Activated CD4-positive, alpha-beta T cell treated with anti-CD3 and anti-CD28 coated beads, Interleukin-2, amount 10 ng/mL, durations not matched to agents 7 days and 5 days (primary cell): ENCODE results near the gene SYNDIG1. TPM values are rescaled to one million over a fixed set of nuclear protein-coding genes. Genes with fewer than 3 reads are reported as not detected.

Experiments used
- CTCF ChIA-PET: fragments of 350-600 bp; sonication (Branson Sonifier 250); formaldehyde crosslinking; loops from one replicate; lab custom pipeline; 2021; ENCODE audit warnings: antibody characterized with exemption; lab: Charles Lee
- POLR2A ChIA-PET: fragments of 350-600 bp; sonication (Branson Sonifier 250); formaldehyde crosslinking; loops from one replicate; lab custom pipeline; 2021; ENCODE audit warnings: antibody characterized with exemption; lab: Charles Lee
- DNase-seq: peaks from one replicate; pipeline ENCODE4 v3.0.0-alpha.2; 2020
- H3K27ac Mint-ChIP-seq: one replicate; pipeline ENCODE4 v1.8.0; 2021; ENCODE audit warnings: mild to moderate bottlenecking, moderate library complexity, mixed read lengths
- H3K27me3 Mint-ChIP-seq: one replicate; pipeline ENCODE4 v1.8.0; 2021; ENCODE audit warnings: mixed read lengths
- H3K36me3 Mint-ChIP-seq: one replicate; pipeline ENCODE4 v1.8.0; 2021; ENCODE audit warnings: low read depth, mixed read lengths
- H3K4me1 Mint-ChIP-seq: one replicate; pipeline ENCODE4 v1.8.0; 2021; ENCODE audit warnings: mixed read lengths
- H3K4me3 Mint-ChIP-seq: one replicate; pipeline ENCODE4 v1.8.0; 2021; ENCODE audit warnings: mild to moderate bottlenecking, moderate library complexity, mixed read lengths
- H3K9me3 Mint-ChIP-seq: one replicate; pipeline ENCODE4 v1.8.0; 2021; ENCODE audit warnings: mixed read lengths
- total RNA-seq, 2 experiments: library from RNA; stranded (reverse); gene quantifications; one replicate each; pipeline ENCODE4 v1.2.3, GENCODE V29; 2021

The SYNDIG1 gene
- total RNA-seq, 2 experiments from 2014 or later: not detected

GRCh38 chr20:24483435-24484080, 14.1 kb downstream of the SYNDIG1 start:
- POLR2A ChIA-PET: no interaction called here
- H3K4me3 Mint-ChIP-seq: no peak overlapping the region
- no peaks in the 10 kb centered on the region for H3K27me3 Mint-ChIP-seq
- DNase-seq: no peak
- peaks cover 3% of the 10 kb centered on the region for H3K4me1 Mint-ChIP-seq
- CTCF ChIA-PET: no interaction called here
- H3K36me3 Mint-ChIP-seq: no peaks in the 10 kb centered on the region
- no peak overlapping the region for H3K27ac Mint-ChIP-seq
- H3K9me3 Mint-ChIP-seq: no peaks in the 10 kb centered on the region

DNA sequence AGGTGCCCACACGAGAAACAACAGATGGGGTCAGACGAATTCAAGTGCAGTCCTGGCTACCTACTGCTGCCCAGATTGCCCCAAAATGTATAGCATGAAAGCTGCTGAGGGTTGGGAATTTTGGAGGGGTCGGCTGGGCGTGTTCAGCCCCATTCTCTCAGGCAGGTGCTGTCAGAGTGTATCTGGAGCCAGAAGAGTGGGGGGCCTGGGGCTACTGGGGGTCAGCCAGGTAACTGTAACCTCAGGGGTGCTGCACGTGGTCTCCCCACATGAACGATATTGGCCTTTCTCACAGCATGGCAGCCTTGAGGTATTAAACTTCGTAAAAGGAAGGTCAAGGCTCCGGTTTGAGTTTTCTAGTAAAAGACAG, 14.6 kb downstream of the SYNDIG1 start:
- Mint-ChIP-seq H3K27ac (no peak overlapping the region), H3K9me3 (no peaks in the 10 kb centered on the region), H3K4me1 (peaks cover 3% of the 10 kb centered on the region), H3K4me3 (no peak overlapping the region), H3K36me3 (no peaks in the 10 kb centered on the region), H3K27me3 (no peaks in the 10 kb centered on the region)
- no peak for DNase-seq
- POLR2A ChIA-PET: no interaction called here
- CTCF ChIA-PET: no interaction called here

- POLR2A ChIA-PET: interaction anchor here (0.6 kb wide), 1 partner anchor 357 kb away, joined by 3 read pairs; no protein-coding TSS in a partner anchor
These were observed 16.6 kb downstream of the SYNDIG1 start for GRCh38 chr20:24485981-24486380.

DNA sequence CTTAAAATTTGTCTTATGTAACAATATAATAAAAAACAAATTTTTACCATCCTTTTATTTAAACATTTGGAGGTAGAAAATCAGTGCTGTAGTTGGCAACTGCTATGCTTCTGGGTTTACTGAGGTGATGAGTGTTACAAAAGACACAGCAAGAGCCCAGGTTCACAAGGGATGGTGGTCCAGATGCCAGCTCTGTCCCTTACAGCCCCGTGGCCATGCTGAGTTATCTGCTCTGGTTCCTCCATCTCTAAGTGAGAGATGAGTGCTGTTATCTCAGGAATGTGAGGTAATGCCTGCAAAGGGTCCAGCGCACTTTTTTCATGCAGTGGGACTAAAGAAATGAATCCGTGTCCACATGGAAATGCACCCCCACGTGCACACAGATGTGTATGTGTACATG, 17.8 kb downstream of the SYNDIG1 start:
- H3K27me3 Mint-ChIP-seq: no peaks in the 10 kb centered on the region
- ChIA-PET CTCF (no interaction called here), POLR2A (no interaction called here)
- H3K4me1 Mint-ChIP-seq: peaks cover 3% of the 10 kb centered on the region
- DNase-seq: no peak
- no peaks in the 10 kb centered on the region for H3K36me3 Mint-ChIP-seq
- H3K27ac Mint-ChIP-seq: no peak overlapping the region
- H3K4me3 Mint-ChIP-seq: no peak overlapping the region
- no peaks in the 10 kb centered on the region for H3K9me3 Mint-ChIP-seq

More at GRCh38 chr20:24485981-24486380, 16.6 kb downstream of the SYNDIG1 start:
- H3K4me3 Mint-ChIP-seq: no peak overlapping the region
- peaks cover 3% of the 10 kb centered on the region for H3K4me1 Mint-ChIP-seq
- no peaks in the 10 kb centered on the region for H3K27me3 Mint-ChIP-seq
- CTCF ChIA-PET: no interaction called here
- no peaks in the 10 kb centered on the region for H3K9me3 Mint-ChIP-seq
- no peaks in the 10 kb centered on the region for H3K36me3 Mint-ChIP-seq
- no peak overlapping the region for H3K27ac Mint-ChIP-seq
- DNase-seq: no peak

GRCh38 chr20:24487648-24488047, 18.2 kb downstream of the SYNDIG1 start:
- H3K4me3 Mint-ChIP-seq: no peak overlapping the region
- H3K27ac Mint-ChIP-seq: no peak overlapping the region
- no peaks in the 10 kb centered on the region for H3K9me3 Mint-ChIP-seq
- H3K27me3 Mint-ChIP-seq: no peaks in the 10 kb centered on the region
- H3K4me1 Mint-ChIP-seq: peaks cover 3% of the 10 kb centered on the region
- DNase-seq: no peak
- H3K36me3 Mint-ChIP-seq: no peaks in the 10 kb centered on the region
- ChIA-PET CTCF (no interaction called here), POLR2A (no interaction called here)

- POLR2A ChIA-PET: no interaction called here
- H3K4me1 Mint-ChIP-seq: peaks cover 3% of the 10 kb centered on the region
- no peaks in the 10 kb centered on the region for H3K9me3 Mint-ChIP-seq
These were observed 18.8 kb downstream of the SYNDIG1 start for GRCh38 chr20:24488064-24488799.

GRCh38 chr20:24488800-24489175, 19.4 kb downstream of the SYNDIG1 start:
- H3K27ac Mint-ChIP-seq: no peak overlapping the region
- DNase-seq: no peak
- H3K4me1 Mint-ChIP-seq: peaks cover 3% of the 10 kb centered on the region
- no peaks in the 10 kb centered on the region for H3K36me3 Mint-ChIP-seq
- H3K27me3 Mint-ChIP-seq: no peaks in the 10 kb centered on the region
- CTCF ChIA-PET: no interaction called here
- POLR2A ChIA-PET: no interaction called here
- no peaks in the 10 kb centered on the region for H3K9me3 Mint-ChIP-seq
- H3K4me3 Mint-ChIP-seq: no peak overlapping the region

More at GRCh38 chr20:24488064-24488799, 18.8 kb downstream of the SYNDIG1 start:
- H3K27ac Mint-ChIP-seq: no peak overlapping the region
- H3K27me3 Mint-ChIP-seq: no peaks in the 10 kb centered on the region
- CTCF ChIA-PET: no interaction called here
- no peak overlapping the region for H3K4me3 Mint-ChIP-seq
- no peaks in the 10 kb centered on the region for H3K36me3 Mint-ChIP-seq
- DNase-seq: no peak

DNA sequence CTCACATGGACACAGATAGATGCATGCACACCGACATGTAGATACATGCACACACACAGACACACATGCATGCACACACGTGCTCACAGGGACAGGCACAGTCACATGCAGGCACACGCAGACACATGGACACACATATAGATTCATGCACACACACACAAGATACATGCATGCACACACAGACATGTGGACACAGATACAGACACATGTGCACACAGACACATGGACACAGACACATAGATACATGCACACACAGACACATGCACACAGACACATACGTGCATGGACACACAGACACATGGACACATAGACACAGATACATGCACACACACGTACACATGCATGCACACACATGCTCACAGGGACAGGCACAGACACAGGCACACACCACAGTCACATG, 19.8 kb downstream of the SYNDIG1 start:
- DNase-seq: no peak
- H3K27ac Mint-ChIP-seq: no peak overlapping the region
- H3K36me3 Mint-ChIP-seq: no peaks in the 10 kb centered on the region
- no peak overlapping the region for H3K4me3 Mint-ChIP-seq
- H3K9me3 Mint-ChIP-seq: no peaks in the 10 kb centered on the region
- POLR2A ChIA-PET: no interaction called here
- H3K4me1 Mint-ChIP-seq: peaks cover 3% of the 10 kb centered on the region
- no peaks in the 10 kb centered on the region for H3K27me3 Mint-ChIP-seq
- CTCF ChIA-PET: no interaction called here

DNA sequence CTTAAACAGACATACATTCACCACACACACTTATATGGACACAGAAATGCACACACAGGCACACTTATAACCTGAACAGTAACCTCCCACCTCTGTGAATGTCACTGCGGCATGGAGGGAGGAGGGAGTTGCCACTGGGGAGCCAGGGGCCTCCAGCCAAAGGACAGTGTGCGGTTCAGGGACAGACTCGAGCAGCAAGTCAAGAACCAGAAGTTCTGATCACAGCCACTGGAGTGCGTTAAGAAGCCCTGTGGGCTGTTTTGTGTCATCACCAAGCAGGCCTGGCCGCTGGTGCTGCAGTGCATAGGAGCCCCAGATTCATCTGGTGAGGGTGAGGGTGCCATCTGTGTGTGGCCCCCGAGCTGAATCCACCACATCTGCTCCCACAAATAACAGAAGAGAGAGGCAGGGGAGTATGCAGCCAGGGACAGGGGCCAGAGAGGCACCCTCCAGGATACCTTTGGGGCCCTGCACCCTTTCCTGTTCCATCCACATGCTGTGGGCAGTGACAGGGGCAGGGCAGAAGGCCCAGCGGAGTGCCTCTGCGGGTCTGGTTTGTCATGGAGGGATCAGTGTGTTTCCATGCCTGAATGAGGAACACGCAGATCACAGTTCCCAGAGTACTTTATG, 20.3 kb downstream of the SYNDIG1 start:
- Mint-ChIP-seq H3K27me3 (no peaks in the 10 kb centered on the region), H3K4me1 (peaks cover 3% of the 10 kb centered on the region), H3K9me3 (no peaks in the 10 kb centered on the region), H3K27ac (no peak overlapping the region), H3K36me3 (no peaks in the 10 kb centered on the region), H3K4me3 (no peak overlapping the region)
- ChIA-PET CTCF (no interaction called here), POLR2A (no interaction called here)
- DNase-seq: no peak

DNA sequence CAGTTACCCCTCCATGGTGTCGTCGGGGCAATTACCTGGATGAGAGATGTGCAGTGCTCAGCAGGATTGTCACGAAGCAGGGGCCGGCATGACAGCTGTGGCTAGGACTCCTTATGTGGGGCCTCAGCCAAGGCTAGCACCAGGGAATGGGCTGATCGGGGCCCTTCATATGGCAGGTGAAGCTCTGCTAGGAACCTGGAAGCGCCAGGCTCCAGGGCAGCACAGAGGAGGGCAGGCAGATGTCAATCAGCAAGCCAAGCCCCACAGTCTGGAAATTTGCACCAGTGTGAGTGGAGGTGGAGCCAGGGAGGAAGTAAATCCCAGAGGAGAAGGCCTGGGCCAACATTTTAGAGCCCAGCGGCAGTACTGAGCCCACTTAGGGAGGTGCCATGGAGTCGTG, 21.2 kb downstream of the SYNDIG1 start:
- Mint-ChIP-seq H3K9me3 (no peaks in the 10 kb centered on the region), H3K4me3 (no peak overlapping the region), H3K27ac (no peak overlapping the region), H3K27me3 (no peaks in the 10 kb centered on the region), H3K4me1 (peaks cover 3% of the 10 kb centered on the region), H3K36me3 (no peaks in the 10 kb centered on the region)
- ChIA-PET POLR2A (no interaction called here), CTCF (no interaction called here)
- DNase-seq: no peak

DNA sequence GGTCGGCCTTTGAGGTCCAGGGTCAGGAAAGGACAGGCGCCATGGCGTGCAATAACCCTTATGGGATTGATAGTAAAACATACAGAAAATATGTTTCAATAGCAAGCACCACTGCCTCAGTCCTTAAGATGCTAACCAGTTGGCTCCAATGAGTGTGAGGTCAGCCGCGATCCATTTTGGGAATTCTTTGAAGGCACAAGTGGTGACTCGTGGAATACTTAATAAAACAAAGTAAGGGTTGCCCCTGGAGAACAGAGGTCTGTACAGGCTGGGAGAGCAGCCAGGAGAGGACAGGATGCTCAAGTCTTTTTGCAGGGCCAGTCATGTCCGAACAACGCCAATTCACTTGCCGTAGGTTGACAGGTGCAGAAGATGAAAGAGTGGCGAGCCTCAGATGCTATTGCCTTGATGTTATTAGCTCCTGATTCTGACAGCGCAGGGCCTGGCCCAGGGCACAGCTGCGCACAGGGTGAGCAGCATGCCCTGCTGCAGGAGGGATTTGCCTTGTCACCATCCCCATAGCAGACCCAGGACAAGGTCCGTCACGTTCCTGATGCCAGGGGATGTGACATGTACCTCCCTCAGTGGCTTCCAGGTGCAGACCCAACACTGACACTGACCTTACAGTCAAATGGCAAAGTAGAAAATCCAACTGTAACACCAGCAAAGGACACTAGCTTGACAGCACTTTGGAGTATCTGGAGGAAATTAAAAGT, 21.8 kb downstream of the SYNDIG1 start:
- no peaks in the 10 kb centered on the region for H3K27me3 Mint-ChIP-seq
- POLR2A ChIA-PET: no interaction called here
- H3K4me3 Mint-ChIP-seq: no peak overlapping the region

DNA sequence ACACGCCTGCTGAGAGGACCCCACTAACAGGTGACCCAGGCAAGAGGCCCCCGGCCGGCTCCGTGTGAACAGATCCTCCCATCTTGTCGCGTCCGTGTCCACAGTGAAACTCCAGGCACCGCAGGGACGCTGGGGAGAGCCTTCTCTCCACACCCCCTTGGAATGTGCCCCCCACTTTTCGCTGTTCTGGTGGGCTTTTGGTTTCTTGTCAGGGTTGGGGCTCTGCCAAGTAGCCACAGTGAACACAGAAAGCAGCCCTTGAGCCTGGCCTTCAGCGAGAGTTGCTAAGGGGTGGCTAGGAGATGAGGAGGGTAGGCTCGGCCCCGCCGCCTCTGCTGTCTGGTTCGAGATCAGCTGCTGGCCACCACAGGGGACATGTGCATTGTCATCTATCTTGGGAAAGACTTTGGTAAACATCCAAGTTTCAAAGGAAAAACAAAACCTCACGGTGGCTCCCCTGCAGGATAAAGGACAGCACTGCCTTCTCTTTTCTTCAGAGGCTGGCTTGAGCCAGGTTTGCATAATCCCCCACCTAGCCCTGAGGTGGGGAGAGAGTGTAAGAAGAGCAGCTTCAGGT, 22.7 kb downstream of the SYNDIG1 start:
- POLR2A ChIA-PET: no interaction called here

More for the DNA sequence above, 21.8 kb downstream of the SYNDIG1 start:
- no peaks in the 10 kb centered on the region for H3K36me3 Mint-ChIP-seq
- no peaks in the 10 kb centered on the region for H3K9me3 Mint-ChIP-seq
- DNase-seq: no peak
- H3K27ac Mint-ChIP-seq: no peak overlapping the region
- CTCF ChIA-PET: no interaction called here
- no peaks in the 10 kb centered on the region for H3K4me1 Mint-ChIP-seq

GRCh38 chr20:24492698-24493097, 23.3 kb downstream of the SYNDIG1 start:
- Mint-ChIP-seq H3K9me3 (no peaks in the 10 kb centered on the region), H3K27ac (no peak overlapping the region), H3K36me3 (no peaks in the 10 kb centered on the region), H3K4me3 (no peak overlapping the region), H3K27me3 (no peaks in the 10 kb centered on the region), H3K4me1 (no peaks in the 10 kb centered on the region)
- CTCF ChIA-PET: no interaction called here
- POLR2A ChIA-PET: no interaction called here
- DNase-seq: no peak

More for the DNA sequence above, 22.7 kb downstream of the SYNDIG1 start:
- DNase-seq: no peak
- no peak overlapping the region for H3K4me3 Mint-ChIP-seq
- H3K36me3 Mint-ChIP-seq: no peaks in the 10 kb centered on the region
- CTCF ChIA-PET: no interaction called here
- H3K27me3 Mint-ChIP-seq: no peaks in the 10 kb centered on the region
- H3K27ac Mint-ChIP-seq: no peak overlapping the region
- no peaks in the 10 kb centered on the region for H3K4me1 Mint-ChIP-seq
- H3K9me3 Mint-ChIP-seq: no peaks in the 10 kb centered on the region
